A549 (cell line): ENCODE results near the gene N4BP2L2. TPM values are rescaled to one million over a fixed set of nuclear protein-coding genes. Genes with fewer than 3 reads are reported as not detected.

Experiments used
- ATAC-seq, 2 experiments: fragments of 200-7000 bp in 1 of 2; fragments of >200 bp in 1 of 2; cut with Nextera tagmentation in 1 of 2; cut with Tn5 transposase in 1 of 2; 3 replicates each; pipeline versions ENCODE4 v1.8.0 to v1.9.1; 2018 to 2020; ENCODE audit warnings: mild to moderate bottlenecking in 1 of 2, moderate library complexity in 1 of 2
- CTCF ChIA-PET: fragments of 300-600 bp; sonication (Branson Sonifier 250); formaldehyde crosslinking; extraction: SDS; loops from one replicate; lab custom pipeline; 2021; ENCODE audit warnings: antibody characterized with exemption, inconsistent platforms; lab: Yijun Ruan, JAX
- POLR2A ChIA-PET: fragments of 350-600 bp; formaldehyde crosslinking; extraction: SDS; loops from one replicate; lab custom pipeline; 2021; ENCODE audit warnings: antibody characterized with exemption, inconsistent platforms; lab: Yijun Ruan, JAX
- DNase-seq, 2 experiments: peaks; one replicate each; pipeline versions ENCODE4 v3.0.0 to v3.0.0-alpha.2; 2011 to 2016; ENCODE audit warnings: low read depth in 1 of 2, low spot score in 1 of 2
- FAIRE-seq: peaks from 2 replicates; lab custom pipeline; 2011; peaks lifted over from hg19 to GRCh38; lab: Jason Lieb, UNC
- H3K27ac ChIP-seq, 2 experiments: fragments of >200 bp; sonication (Bioruptor Twin); formaldehyde crosslinking; 3 replicates each; pipeline ENCODE4 v1.5.1; 2016 to 2017
- H3K4me1 ChIP-seq: fragments of >200 bp; sonication (Bioruptor Twin); formaldehyde crosslinking; 3 replicates; pipeline ENCODE4 v1.6.1; 2016
- H3K4me2 ChIP-seq: fragments of >200 bp; sonication (Bioruptor Twin); formaldehyde crosslinking; 3 replicates; pipeline ENCODE4 v1.6.1; 2016
- H3K4me3 ChIP-seq: fragments of >200 bp; sonication (Bioruptor Twin); formaldehyde crosslinking; 3 replicates; pipeline ENCODE4 v1.5.1; 2016
- H3K9me3 ChIP-seq: fragments of >200 bp; sonication (Bioruptor Twin); formaldehyde crosslinking; 3 replicates; pipeline ENCODE4 v1.6.1; 2016
- BCL3 ChIP-seq: fragments of >200 bp; sonication (Bioruptor Twin); formaldehyde crosslinking; IDR thresholded peaks from 3 replicates; pipeline ENCODE4 v1.6.1; 2016
- CEBPB ChIP-seq, 2 experiments: fragments of >200 bp in 1 of 2; sonication (Bioruptor Twin) in 1 of 2; formaldehyde crosslinking in 1 of 2; IDR thresholded peaks; 2 replicates each; pipeline ENCODE4 v1.6.1; 2012 to 2016
- E2F6 ChIP-seq: IDR thresholded peaks from 2 replicates; pipeline ENCODE4 v1.6.1; 2012; ENCODE audit warnings: low read depth, borderline replicate concordance
- EHF ChIP-seq: fragments of 250-450 bp; sonication (Bioruptor Pico); IDR thresholded peaks from 2 replicates; pipeline ENCODE4 v1.5.0; 2020; ENCODE audit warnings: mild to moderate bottlenecking
- EHMT2 ChIP-seq: fragments of 200-600 bp; sonication (generic); IDR thresholded peaks from 2 replicates; pipeline ENCODE4 v1.6.1; 2016; ENCODE audit warnings: antibody characterized with exemption, low read depth, mild to moderate bottlenecking, moderate library complexity
- FOSB ChIP-seq: fragments of 250-450 bp; sonication (Bioruptor Pico); IDR thresholded peaks from 2 replicates; pipeline ENCODE4 v1.5.0; 2020; ENCODE audit warnings: mild to moderate bottlenecking, moderate library complexity
- FOXS1 ChIP-seq: fragments of 250-450 bp; sonication (Bioruptor Pico); IDR thresholded peaks from 2 replicates; pipeline ENCODE4 v1.5.0; 2020; ENCODE audit warnings: mild to moderate bottlenecking, moderate library complexity
- GATA3 ChIP-seq: IDR thresholded peaks from 2 replicates; pipeline ENCODE4 v1.6.1; 2012; ENCODE audit warnings: borderline replicate concordance
- HDAC2 ChIP-seq: fragments of 200-600 bp; sonication (generic); IDR thresholded peaks from 2 replicates; pipeline ENCODE4 v1.6.1; 2016
- HEYL ChIP-seq: fragments of 250-450 bp; sonication (Bioruptor Pico); IDR thresholded peaks from 2 replicates; pipeline ENCODE4 v1.8.0; 2021; ENCODE audit warnings: mild to moderate bottlenecking, moderate library complexity
- HOXB5 ChIP-seq: fragments of 250-450 bp; sonication (Bioruptor Pico); IDR thresholded peaks from 2 replicates; pipeline ENCODE4 v1.5.0; 2020; ENCODE audit warnings: mild to moderate bottlenecking, moderate library complexity
- JUNB ChIP-seq: fragments of >200 bp; sonication (Bioruptor Twin); formaldehyde crosslinking; IDR thresholded peaks from 2 replicates; pipeline ENCODE4 v1.6.1; 2016
- MYC ChIP-seq: IDR thresholded peaks from 2 replicates; pipeline ENCODE4 v1.6.1; 2012; ENCODE audit warnings: mild to moderate bottlenecking, inconsistent platforms, low read length, improper control_type of control experiment, borderline replicate concordance
- POLR2AphosphoS2 ChIP-seq: conservative IDR thresholded peaks from 2 replicates; pipeline ENCODE4 v1.6.1; 2012; ENCODE audit warnings: low read length, improper control_type of control experiment, inconsistent platforms
- RAD21 ChIP-seq, 2 experiments: fragments of >200 bp in 1 of 2; sonication (Bioruptor Twin) in 1 of 2; formaldehyde crosslinking in 1 of 2; IDR thresholded peaks in 1 of 2; conservative IDR thresholded peaks in 1 of 2; 2 replicates in 1 of 2; 3 replicates in 1 of 2; pipeline ENCODE4 v1.6.1; 2012 to 2018; ENCODE audit warnings: inconsistent platforms in 1 of 2
- RARB ChIP-seq: fragments of 250-450 bp; sonication (Bioruptor Pico); IDR thresholded peaks from 2 replicates; pipeline ENCODE4 v1.8.0; 2021; ENCODE audit warnings: mild to moderate bottlenecking, moderate library complexity
- REST ChIP-seq: fragments of 200-600 bp; sonication (generic); IDR thresholded peaks from 2 replicates; pipeline ENCODE4 v1.6.1; 2016; ENCODE audit warnings: antibody characterized with exemption, mild to moderate bottlenecking, moderate library complexity
- RFX5 ChIP-seq: fragments of 450-650 bp; IDR thresholded peaks from 2 replicates; pipeline ENCODE4 v1.7.1; 2014; ENCODE audit warnings: antibody characterized with exemption, mild to moderate bottlenecking, moderate library complexity
- SMC3 ChIP-seq: fragments of >200 bp; sonication (Bioruptor Twin); formaldehyde crosslinking; IDR thresholded peaks from 3 replicates; pipeline ENCODE4 v1.6.1; 2018; ENCODE audit warnings: inconsistent platforms
- TFCP2L1 ChIP-seq: fragments of 250-450 bp; sonication (Bioruptor Pico); IDR thresholded peaks from 2 replicates; pipeline ENCODE4 v1.5.0; 2021; ENCODE audit warnings: mild to moderate bottlenecking
- USF2 ChIP-seq: fragments of 450-650 bp; IDR thresholded peaks from 2 replicates; pipeline ENCODE4 v1.6.1; 2014; ENCODE audit warnings: antibody characterized with exemption
- ZC3H11A ChIP-seq: fragments of 450-650 bp; IDR thresholded peaks from 2 replicates; pipeline ENCODE4 v1.6.1; 2014; ENCODE audit warnings: antibody characterized with exemption, mild to moderate bottlenecking
- ZFP36 ChIP-seq: fragments of 450-650 bp; IDR thresholded peaks from 2 replicates; pipeline ENCODE4 v1.6.1; 2014; ENCODE audit warnings: borderline replicate concordance; ENCODE audit not compliant: partially characterized antibody
- ZSCAN20 ChIP-seq: fragments of 250-450 bp; sonication (Bioruptor Pico); IDR thresholded peaks from 2 replicates; pipeline ENCODE4 v1.8.0; 2022; ENCODE audit warnings: mild to moderate bottlenecking, moderate library complexity
- WGBS: methylation state at CpG from one replicate; pipeline ENCODE4 v1.1.6; 2017; ENCODE audit errors: missing lambda C conversion rate; 5-methylcytosine and 5-hydroxymethylcytosine counted together
- polyA plus RNA-seq, 4 experiments: library from polyadenylated mRNA; depleted of rRNA in 3 of 4; stranded (reverse); fragments of >200 nt; fragmentation: RNase III in 1 of 4; extraction: RNeasy Plus Mini Kit Qiagen cat#74134 plus additional on column Dnase treatment in 1 of 4; gene quantifications; 2 replicates in 3 of 4; 3 replicates in 1 of 4; pipeline ENCODE4 v1.2.3, GENCODE V29; 2011 to 2017
- TF ChIP-seq, protein P1 (sequence below): fragments of 250-450 bp; sonication (Bioruptor Pico); IDR thresholded peaks from 2 replicates; pipeline ENCODE4 v1.5.0; 2020; ENCODE audit warnings: low read depth, mild to moderate bottlenecking, moderate library complexity

Gene N4BP2L2
- polyA plus RNA-seq, 2 of the 4 experiments (the other 2 are of a cell fraction), result 29.3 to 56.2 TPM

GRCh38 chr13:32446773-32447465 is 91.7 kb downstream of the N4BP2L2 start:
- WGBS, result 57% methylated on average over 2 of the region's 2 CpGs
- ChIA-PET CTCF (no interaction called here), POLR2A (no interaction called here)
- H3K4me1 ChIP-seq, result no peaks in the 10 kb centered on the region
- no peak overlapping the region for H3K4me3 ChIP-seq
- H3K27ac ChIP-seq, result no peak overlapping the region
- no peak overlapping the region for H3K4me2 ChIP-seq
- ATAC-seq (no peak), FAIRE-seq (no peak), DNase-seq (no peak)
- H3K9me3 ChIP-seq, result peaks cover 4% of the 10 kb centered on the region; the same call in 2 of the 3 replicates
- TF ChIP-seq BCL3, result no peak
- TF ChIP-seq RARB, result no peak
- TF ChIP-seq ZFP36, result no peak
- TF ChIP-seq FOSB, result no peak
- no peak for TF ChIP-seq ZC3H11A
- TF ChIP-seq GATA3, result no peak
- TF ChIP-seq EHMT2, result no peak
- no peak for TF ChIP-seq USF2
- TF ChIP-seq SMC3, result no peak
- no peak for TF ChIP-seq RFX5
- TF ChIP-seq, protein P1, sequence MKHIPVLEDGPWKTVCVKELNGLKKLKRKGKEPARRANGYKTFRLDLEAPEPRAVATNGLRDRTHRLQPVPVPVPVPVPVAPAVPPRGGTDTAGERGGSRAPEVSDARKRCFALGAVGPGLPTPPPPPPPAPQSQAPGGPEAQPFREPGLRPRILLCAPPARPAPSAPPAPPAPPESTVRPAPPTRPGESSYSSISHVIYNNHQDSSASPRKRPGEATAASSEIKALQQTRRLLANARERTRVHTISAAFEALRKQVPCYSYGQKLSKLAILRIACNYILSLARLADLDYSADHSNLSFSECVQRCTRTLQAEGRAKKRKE (CRISPR knock-in tag), result no peak
- no peak for TF ChIP-seq ZSCAN20 (CRISPR knock-in tag)
- no peak for TF ChIP-seq HDAC2
- TF ChIP-seq REST, result no peak
- TF ChIP-seq RAD21 (conservative IDR thresholded peaks at IDR 0.05 in 1 of 2, IDR thresholded peaks at IDR 0.05 in 1 of 2), result no peak
- no peak for TF ChIP-seq HOXB5 (CRISPR knock-in tag)
- no peak for TF ChIP-seq TFCP2L1 (CRISPR knock-in tag)

GRCh38 chr13:32446220-32446619 is 92.4 kb downstream of the N4BP2L2 start:
- Histone ChIP-seq H3K4me2 (no peak overlapping the region), H3K4me3 (no peak overlapping the region), H3K4me1 (no peaks in the 10 kb centered on the region), H3K9me3 (no peaks in the 10 kb centered on the region), H3K27ac (no peak overlapping the region)
- ATAC-seq (no peak), FAIRE-seq (no peak), DNase-seq (no peak)
- WGBS, result 95% methylated on average over 3 of the region's 3 CpGs
- TF ChIP-seq CEBPB (IDR thresholded peaks at IDR 0.05) (no peak), RFX5 (no peak), HDAC2 (no peak), MYC (no peak), E2F6 (no peak), HEYL (CRISPR knock-in tag) (no peak), SMC3 (no peak), FOXS1 (CRISPR knock-in tag) (no peak), JUNB (no peak), EHF (CRISPR knock-in tag) (no peak), GATA3 (no peak), POLR2AphosphoS2 (no peak), ZFP36 (no peak)
- TF ChIP-seq, protein P1 (CRISPR knock-in tag), result no peak
- ChIA-PET CTCF (no interaction called here), POLR2A (no interaction called here)
